Ovary (tissue), 3 donors: ENCODE measurements around the gene UNC5C.

ENCODE experiments used
- CTCF ChIP-seq, 3 donors: fragments of 450-650 bp in 2 of 3; fragments of 200-600 bp in 1 of 3; IDR thresholded peaks; one replicate each; pipeline versions ENCODE4 v1.5.1 to v1.8.0; 2016 to 2022; ENCODE audit warnings: antibody characterized with exemption in 3 of 3, mild to moderate bottlenecking in 1 of 3
- POLR2A ChIP-seq: fragments of 450-650 bp; IDR thresholded peaks from one replicate; pipeline ENCODE4 v1.6.1; 2017; ENCODE audit warnings: antibody characterized with exemption, mild to moderate bottlenecking, moderate library complexity
- donor health status: DM: no; HTN: no; CAD: no.

GRCh38 chr4:95158626-95159025, 390.1 kb downstream of the UNC5C start:
- no peak for TF ChIP-seq CTCF (IDR thresholded peaks at IDR 0.05)
- no peak for TF ChIP-seq POLR2A
